ENCODE measurements around the gene CYP2A7. TPM values are rescaled to one million over a fixed set of nuclear protein-coding genes. Genes with fewer than 3 reads are reported as not detected.
"Not testable (repeated sequence)": the region's sequence is repeated elsewhere in the genome, so short reads cannot be mapped to it uniquely, and the experiment has no call there.

Gene CYP2A7
- total RNA-seq, 1 experiment from 2014 or later, result not detected

DNA sequence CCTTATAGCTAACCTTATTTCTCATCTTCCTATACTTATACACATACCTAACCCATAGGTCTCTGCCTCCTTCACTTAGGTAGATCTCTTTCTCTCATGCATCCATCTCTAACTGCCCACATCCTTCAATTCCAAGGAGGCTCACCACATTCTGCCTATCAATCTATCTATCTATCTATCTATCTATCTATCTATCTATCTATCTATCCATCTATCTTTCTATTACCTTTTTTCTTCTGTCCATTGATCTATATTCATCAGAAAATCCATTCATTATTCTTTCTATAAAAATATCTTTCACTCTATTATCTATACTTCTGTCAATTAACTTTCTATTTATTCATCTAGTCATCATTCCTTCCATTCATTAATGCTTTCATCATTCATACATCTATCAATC, 11.1 kb upstream of the CYP2A7 start:
- no peak for DNase-seq
- Histone ChIP-seq H4K20me1 (ENCODE audit: insufficient read depth) (no peaks in the 10 kb centered on the region), H3K27ac (no peak overlapping the region), H3K79me2 (ENCODE audit: low read depth) (no peaks in the 10 kb centered on the region), H2AFZ (no peak overlapping the region), H3K36me3 (ENCODE audit: low read depth) (no peaks in the 10 kb centered on the region), H3K27me3 (ENCODE audit: insufficient read depth, low read depth) (no peaks in the 10 kb centered on the region), H3F3A (ENCODE audit: insufficient read depth, low read depth) (peaks cover 10% of the 10 kb centered on the region; the same call in 1 of the 2 replicates), H3K4me1 (replicated peaks; ENCODE audit: insufficient read depth) (peaks cover 16% of the 10 kb centered on the region), H3K4me3 (no peak overlapping the region), H3K4me2 (no peak overlapping the region), H3K9me2 (ENCODE audit: insufficient read depth) (no peaks in the 10 kb centered on the region), H3K9me3 (ENCODE audit: insufficient read depth, low read depth) (no peaks in the 10 kb centered on the region)
- CTCF ChIA-PET, result no interaction called here
- no TSS peak for BruUV-seq (replicated peaks)
- intact Hi-C loops (cut with micrococcal nuclease; ENCODE audit: unreplicated experiment), result no loop called here
- POLR2A ChIA-PET (ENCODE audit: unreplicated experiment), result interaction anchor here (0.7 kb wide), 1 partner anchor 12 kb away, joined by 3 read pairs; no protein-coding TSS in a partner anchor
- TF ChIP-seq EZH2 (IDR thresholded peaks at IDR 0.05; ENCODE audit: low read depth), result no peak
- TF ChIP-seq, protein P1, sequence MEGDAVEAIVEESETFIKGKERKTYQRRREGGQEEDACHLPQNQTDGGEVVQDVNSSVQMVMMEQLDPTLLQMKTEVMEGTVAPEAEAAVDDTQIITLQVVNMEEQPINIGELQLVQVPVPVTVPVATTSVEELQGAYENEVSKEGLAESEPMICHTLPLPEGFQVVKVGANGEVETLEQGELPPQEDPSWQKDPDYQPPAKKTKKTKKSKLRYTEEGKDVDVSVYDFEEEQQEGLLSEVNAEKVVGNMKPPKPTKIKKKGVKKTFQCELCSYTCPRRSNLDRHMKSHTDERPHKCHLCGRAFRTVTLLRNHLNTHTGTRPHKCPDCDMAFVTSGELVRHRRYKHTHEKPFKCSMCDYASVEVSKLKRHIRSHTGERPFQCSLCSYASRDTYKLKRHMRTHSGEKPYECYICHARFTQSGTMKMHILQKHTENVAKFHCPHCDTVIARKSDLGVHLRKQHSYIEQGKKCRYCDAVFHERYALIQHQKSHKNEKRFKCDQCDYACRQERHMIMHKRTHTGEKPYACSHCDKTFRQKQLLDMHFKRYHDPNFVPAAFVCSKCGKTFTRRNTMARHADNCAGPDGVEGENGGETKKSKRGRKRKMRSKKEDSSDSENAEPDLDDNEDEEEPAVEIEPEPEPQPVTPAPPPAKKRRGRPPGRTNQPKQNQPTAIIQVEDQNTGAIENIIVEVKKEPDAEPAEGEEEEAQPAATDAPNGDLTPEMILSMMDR (conservative IDR thresholded peaks at IDR 0.05), result no peak

DNA sequence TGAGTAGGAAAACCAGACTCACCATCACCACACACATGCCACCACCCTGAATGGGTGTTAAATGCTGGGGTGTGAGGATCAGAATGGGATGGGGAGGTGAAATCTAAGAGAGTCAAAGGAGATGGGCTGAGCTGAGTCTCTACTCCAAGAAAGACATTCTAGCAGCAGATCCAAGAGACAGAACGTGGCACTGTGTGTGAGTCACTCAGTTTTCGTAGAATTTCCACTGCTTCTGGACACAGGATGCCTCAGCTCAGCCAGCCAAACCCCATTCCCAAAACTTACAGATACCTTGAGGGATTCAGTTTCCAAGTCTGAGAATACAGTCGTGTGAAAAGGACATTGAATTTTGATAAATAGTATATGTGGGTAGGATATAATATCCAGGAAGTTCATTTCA, 7.3 kb upstream of the CYP2A7 start:
- intact Hi-C loops (cut with micrococcal nuclease; ENCODE audit: unreplicated experiment), result no loop called here
- Histone ChIP-seq H3F3A (ENCODE audit: insufficient read depth, low read depth) (peaks cover 6% of the 10 kb centered on the region; the same call in 1 of the 2 replicates), H3K4me2 (no peak overlapping the region), H3K4me1 (replicated peaks; ENCODE audit: insufficient read depth) (no peaks in the 10 kb centered on the region), H3K27me3 (ENCODE audit: insufficient read depth, low read depth) (no peaks in the 10 kb centered on the region), H4K20me1 (ENCODE audit: insufficient read depth) (no peaks in the 10 kb centered on the region), H3K9me2 (ENCODE audit: insufficient read depth) (no peaks in the 10 kb centered on the region), H3K27ac (no peak overlapping the region), H3K9me3 (ENCODE audit: insufficient read depth, low read depth) (no peaks in the 10 kb centered on the region), H2AFZ (no peak overlapping the region), H3K4me3 (no peak overlapping the region), H3K36me3 (ENCODE audit: low read depth) (no peaks in the 10 kb centered on the region), H3K79me2 (ENCODE audit: low read depth) (no peaks in the 10 kb centered on the region)
- no peak for DNase-seq
- no peak for TF ChIP-seq EZH2 (IDR thresholded peaks at IDR 0.05; ENCODE audit: low read depth)
- TF ChIP-seq, protein P1 (conservative IDR thresholded peaks at IDR 0.05), result no peak
- CTCF ChIA-PET, result no interaction called here
- BruUV-seq (replicated peaks), result no TSS peak
- POLR2A ChIA-PET (ENCODE audit: unreplicated experiment), result no interaction called here

DNA sequence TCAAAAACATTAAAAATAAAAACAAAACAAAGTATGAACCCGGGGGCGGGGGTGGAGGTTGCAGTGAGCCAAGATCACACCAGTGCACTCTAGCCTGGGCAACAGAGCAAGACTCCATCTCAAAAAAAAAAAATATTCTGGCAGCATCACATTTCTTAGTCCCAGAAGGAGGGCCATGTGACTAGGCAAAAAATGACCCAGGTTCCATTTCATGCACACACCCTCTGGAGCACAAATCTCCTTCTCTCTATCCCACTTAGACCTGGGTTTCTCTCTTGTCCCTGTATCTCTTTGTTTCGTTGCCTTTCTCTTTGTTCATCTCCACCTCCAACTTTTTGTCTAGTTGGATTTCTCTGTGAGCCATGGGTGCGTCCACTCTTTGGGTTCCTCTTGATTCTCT, 6.2 kb upstream of the CYP2A7 start:
- ChIA-PET POLR2A (ENCODE audit: unreplicated experiment) (no interaction called here), CTCF (no interaction called here)
- no peaks in the 10 kb centered on the region for H3K4me1 ChIP-seq (replicated peaks; ENCODE audit: insufficient read depth)
- TF ChIP-seq EZH2 (IDR thresholded peaks at IDR 0.05; ENCODE audit: low read depth), result no peak
- TF ChIP-seq, protein P1 (conservative IDR thresholded peaks at IDR 0.05), result no peak
- no peaks in the 10 kb centered on the region for H4K20me1 ChIP-seq (ENCODE audit: insufficient read depth)
- no peaks in the 10 kb centered on the region for H3K27me3 ChIP-seq (ENCODE audit: insufficient read depth, low read depth)
- intact Hi-C loops (cut with micrococcal nuclease; ENCODE audit: unreplicated experiment), result no loop called here
- no peak overlapping the region for H3K4me2 ChIP-seq
- H3K9me3 ChIP-seq (ENCODE audit: insufficient read depth, low read depth), result no peaks in the 10 kb centered on the region
- DNase-seq, result no peak
- no peaks in the 10 kb centered on the region for H3K9me2 ChIP-seq (ENCODE audit: insufficient read depth)
- peaks cover 6% of the 10 kb centered on the region; the same call in 1 of the 2 replicates for H3F3A ChIP-seq (ENCODE audit: insufficient read depth, low read depth)
- H3K36me3 ChIP-seq (ENCODE audit: low read depth), result no peaks in the 10 kb centered on the region
- no peak overlapping the region for H3K4me3 ChIP-seq
- H3K27ac ChIP-seq, result no peak overlapping the region
- no peak overlapping the region for H2AFZ ChIP-seq
- no peaks in the 10 kb centered on the region for H3K79me2 ChIP-seq (ENCODE audit: low read depth)
- BruUV-seq (replicated peaks), result no TSS peak

DNA sequence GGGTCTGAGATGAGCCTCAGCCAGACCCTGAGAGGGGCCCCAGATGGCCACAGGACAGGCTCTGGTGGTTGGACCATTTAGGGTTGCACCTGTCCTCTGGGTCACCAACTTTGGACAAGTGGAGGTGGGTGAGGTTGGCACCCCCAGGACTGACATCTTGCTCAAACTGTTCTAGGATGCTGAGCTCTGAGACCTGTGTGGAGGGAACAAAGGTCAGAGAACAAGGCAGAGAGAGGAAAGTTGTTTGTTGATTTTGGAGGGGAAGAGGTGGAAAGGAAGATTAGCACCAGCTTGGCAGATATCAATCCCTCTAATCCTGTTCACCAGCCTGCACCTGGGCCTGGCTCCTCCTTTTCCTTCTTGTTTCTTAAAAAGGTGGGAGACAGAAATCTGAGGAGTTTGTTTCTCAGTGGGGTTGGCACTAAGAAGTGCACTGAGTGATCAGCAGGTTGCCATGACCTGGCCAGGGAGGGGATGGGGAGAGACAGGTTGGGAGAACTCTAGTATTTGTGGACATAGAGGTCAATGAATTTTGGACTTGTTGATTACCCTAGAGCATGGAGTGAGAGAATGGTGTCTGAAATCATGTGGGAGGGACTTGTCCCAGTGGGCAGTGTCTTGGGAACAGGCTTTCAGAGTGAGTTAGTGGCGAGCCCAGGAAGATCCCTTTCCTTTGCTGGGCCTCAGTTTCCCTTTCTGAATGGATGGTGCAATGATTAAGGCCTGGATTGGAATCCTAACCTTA, 2.3 kb upstream of the CYP2A7 start:
- H3K36me3 ChIP-seq (ENCODE audit: low read depth); H3K27me3 ChIP-seq (ENCODE audit: insufficient read depth, low read depth); H3K4me2 ChIP-seq; H2AFZ ChIP-seq; H3K4me1 ChIP-seq (replicated peaks; ENCODE audit: insufficient read depth); H3K27ac ChIP-seq; CTCF ChIA-PET; H4K20me1 ChIP-seq (ENCODE audit: insufficient read depth); POLR2A ChIA-PET (ENCODE audit: unreplicated experiment); intact Hi-C loops (cut with micrococcal nuclease; ENCODE audit: unreplicated experiment); H3K9me3 ChIP-seq (ENCODE audit: insufficient read depth, low read depth); H3K79me2 ChIP-seq (ENCODE audit: low read depth); DNase-seq; BruUV-seq (replicated peaks); H3K4me3 ChIP-seq; H3F3A ChIP-seq (ENCODE audit: insufficient read depth, low read depth); H3K9me2 ChIP-seq (ENCODE audit: insufficient read depth): not testable (repeated sequence)

DNA sequence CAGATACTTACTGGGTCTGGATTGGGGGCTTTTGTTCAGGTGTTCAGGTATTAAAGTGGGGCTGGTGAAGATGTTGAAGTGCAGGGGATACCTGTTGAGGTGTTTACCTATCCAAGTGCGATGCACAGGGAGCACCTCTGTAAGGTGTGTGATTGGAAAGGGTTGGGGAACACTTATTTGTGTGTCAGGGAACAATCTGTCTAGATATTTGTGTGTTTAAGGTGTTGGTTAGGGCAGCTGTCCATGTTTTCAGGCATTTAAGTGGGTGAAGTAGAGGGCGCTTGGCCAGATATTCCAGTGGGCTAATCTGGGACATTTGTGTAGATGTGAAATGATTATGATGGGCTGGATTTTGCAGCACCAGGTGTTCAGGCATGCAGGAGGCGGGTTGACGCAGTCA, 2.7 kb downstream of the CYP2A7 start:
- H3K4me3 ChIP-seq; H3K9me2 ChIP-seq (ENCODE audit: insufficient read depth); H3K36me3 ChIP-seq (ENCODE audit: low read depth); intact Hi-C loops (cut with micrococcal nuclease; ENCODE audit: unreplicated experiment); H4K20me1 ChIP-seq (ENCODE audit: insufficient read depth); H3K9me3 ChIP-seq (ENCODE audit: insufficient read depth, low read depth); H3K4me1 ChIP-seq (replicated peaks; ENCODE audit: insufficient read depth); H3K4me2 ChIP-seq; BruUV-seq (replicated peaks); DNase-seq; H3K79me2 ChIP-seq (ENCODE audit: low read depth); CTCF ChIA-PET; H3K27ac ChIP-seq; H3F3A ChIP-seq (ENCODE audit: insufficient read depth, low read depth); H2AFZ ChIP-seq: not testable (repeated sequence)
- H3K27me3 ChIP-seq (ENCODE audit: insufficient read depth, low read depth), result peaks cover 28% of the 10 kb centered on the region
- POLR2A ChIA-PET (ENCODE audit: unreplicated experiment), result interaction anchor here (0.6 kb wide), 1 partner anchor 205 kb away, joined by 3 read pairs; no protein-coding TSS in a partner anchor
